Naive thymus-derived CD4-positive, alpha-beta T cell (primary cell): ENCODE measurements around the gene GSS. TPM values are rescaled to one million over a fixed set of nuclear protein-coding genes. Genes with fewer than 3 reads are reported as not detected.

Source experiments
- ATAC-seq: fragments of 150-1000 bp; cut with Tn5 transposase; 2 replicates; pipeline ENCODE4 v1.10.0; 2021; ENCODE audit warnings: mild to moderate bottlenecking, moderate library complexity
- CTCF ChIA-PET: fragments of 350-600 bp; sonication (Branson Sonifier 250); formaldehyde crosslinking; loops from one replicate; lab custom pipeline; 2021; ENCODE audit warnings: antibody characterized with exemption; lab: Charles Lee
- POLR2A ChIA-PET: fragments of 350-600 bp; sonication (Branson Sonifier 250); formaldehyde crosslinking; loops from one replicate; lab custom pipeline; 2021; ENCODE audit warnings: antibody characterized with exemption, inconsistent platforms; lab: Charles Lee
- DNase-seq, 9 donors: peaks; one replicate each; pipeline versions ENCODE4 v3.0.0 to v3.0.0-alpha.2; 2020 to 2022; ENCODE audit warnings: mixed read lengths in 1 of 9
- H3K27ac ChIP-seq: one replicate; pipeline ENCODE4 v1.7.0; 2013; ENCODE audit warnings: mild to moderate bottlenecking, low read depth, low read length, moderate library complexity
- H3K27me3 ChIP-seq, 2 donors: one replicate each; pipeline ENCODE4 v1.7.0; 2013; ENCODE audit warnings: low read length in 2 of 2, mild to moderate bottlenecking in 2 of 2, moderate library complexity in 2 of 2; ENCODE audit not compliant: control insufficient read depth in 2 of 2, insufficient read depth in 2 of 2
- H3K36me3 ChIP-seq, 3 experiments: 1 replicate in 2 of 3; 2 replicates in 1 of 3; pipeline ENCODE4 v1.7.0; 2013; ENCODE audit warnings: low read length in 3 of 3, mild to moderate bottlenecking in 3 of 3, moderate library complexity in 1 of 3; ENCODE audit not compliant: insufficient read depth in 3 of 3, control insufficient read depth in 2 of 3
- H3K4me1 ChIP-seq, 2 donors: one replicate each; pipeline ENCODE4 v1.7.0; 2013; ENCODE audit warnings: low read length in 2 of 2, mild to moderate bottlenecking in 2 of 2, moderate library complexity in 1 of 2; ENCODE audit not compliant: control insufficient read depth in 2 of 2, insufficient read depth in 2 of 2
- H3K4me3 ChIP-seq: 2 replicates; pipeline ENCODE4 v1.7.0; 2013; ENCODE audit warnings: mild to moderate bottlenecking, low read length
- H3K9me3 ChIP-seq, 3 experiments: 1 replicate in 2 of 3; 2 replicates in 1 of 3; pipeline ENCODE4 v1.7.0; 2013; ENCODE audit warnings: low read length in 3 of 3; ENCODE audit not compliant: control insufficient read depth in 2 of 3
- H3K27ac Mint-ChIP-seq, 9 donors: one replicate each; pipeline ENCODE4 v1.8.0; 2020 to 2022; ENCODE audit warnings: mixed read lengths in 9 of 9, mild to moderate bottlenecking in 8 of 9, moderate library complexity in 5 of 9, inconsistent platforms in 2 of 9
- H3K27me3 Mint-ChIP-seq, 5 donors: one replicate each; pipeline ENCODE4 v1.8.0; 2021 to 2022; ENCODE audit warnings: mixed read lengths in 5 of 5, mild to moderate bottlenecking in 1 of 5
- H3K36me3 Mint-ChIP-seq, 5 donors: one replicate each; pipeline ENCODE4 v1.8.0; 2020 to 2022; ENCODE audit warnings: mixed read lengths in 5 of 5, mild to moderate bottlenecking in 3 of 5, inconsistent platforms in 1 of 5
- H3K4me1 Mint-ChIP-seq, 7 donors: one replicate each; pipeline ENCODE4 v1.8.0; 2020 to 2022; ENCODE audit warnings: mixed read lengths in 7 of 7, mild to moderate bottlenecking in 3 of 7, inconsistent platforms in 1 of 7
- H3K4me3 Mint-ChIP-seq, 10 donors: one replicate each; pipeline ENCODE4 v1.8.0; 2020 to 2022; ENCODE audit warnings: mild to moderate bottlenecking in 10 of 10, mixed read lengths in 10 of 10, moderate library complexity in 6 of 10, inconsistent platforms in 2 of 10
- H3K9me3 Mint-ChIP-seq, 11 donors: one replicate each; pipeline ENCODE4 v1.8.0; 2020 to 2022; ENCODE audit warnings: mixed read lengths in 11 of 11, mild to moderate bottlenecking in 4 of 11, inconsistent platforms in 1 of 11, moderate library complexity in 1 of 11
- intact Hi-C, 2 donors: fragments of 100-400 bp; cut with micrococcal nuclease; formaldehyde crosslinking; loops; one replicate each; pipeline ENCODE4 v1.15.1; 2023
- polyA plus RNA-seq, 2 donors: library from polyadenylated mRNA; unstranded; fragments of 300-500 nt; fragmentation: Illumina TruSeq; gene quantifications; one replicate each; pipeline ENCODE4 v1.2.3, GENCODE V29; 2021
- total RNA-seq, 6 experiments: library from RNA in 5 of 6; stranded (reverse) in 5 of 6; gene quantifications; 1 replicate in 5 of 6; 2 replicates in 1 of 6; pipeline ENCODE4 v1.2.3 and lab custom pipeline; 2021 to 2026

Gene GSS
- total and polyA plus RNA-seq, 7 experiments from 2014 or later: 25.9 to 54.4 (median 35.5) TPM

DNA sequence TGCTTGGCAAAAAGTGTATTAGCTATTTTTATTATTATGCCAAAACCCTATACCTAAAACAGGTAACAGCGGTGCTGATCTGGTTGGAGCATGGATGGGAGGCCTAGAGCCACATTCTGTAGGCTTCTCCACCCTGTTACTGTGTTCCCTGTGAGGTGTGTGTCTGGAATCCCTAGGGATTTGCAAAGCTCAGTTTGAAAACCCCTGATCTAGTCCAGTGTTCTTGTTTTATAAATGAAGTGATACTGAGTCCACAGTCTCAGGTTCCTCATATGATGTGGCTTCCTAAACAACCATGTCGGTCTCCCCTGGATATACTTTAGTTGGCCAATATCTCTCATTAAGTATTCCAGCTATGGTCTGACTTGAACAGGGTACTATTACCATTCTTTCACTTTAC lies 62.9 kb downstream of the GSS start:
- H3K9me3 Mint-ChIP-seq: peaks cover 0 to 2% (median 0%) of the 10 kb centered on the region in 11 donors
- H3K4me3 Mint-ChIP-seq: peak overlapping the region in 1 of 10 donors; percentile 51
- CTCF ChIA-PET: interaction anchor here (0.6 kb wide), 2 partner anchors 17 to 818 kb away, joined by 3 to 6 read pairs; no protein-coding TSS in a partner anchor
- no peak for DNase-seq
- no peaks in the 10 kb centered on the region for H3K9me3 ChIP-seq
- H3K4me1 ChIP-seq: peaks cover 0 to 13% of the 10 kb centered on the region in 2 donors
- H3K27me3 Mint-ChIP-seq: peaks cover 0 to 3% (median 0%) of the 10 kb centered on the region in 5 donors
- no peaks in the 10 kb centered on the region for H3K36me3 ChIP-seq
- H3K36me3 Mint-ChIP-seq: peaks cover 0 to 26% (median 10%) of the 10 kb centered on the region in 5 donors
- no peak overlapping the region for H3K4me3 ChIP-seq
- H3K27me3 ChIP-seq: no peaks in the 10 kb centered on the region
- ATAC-seq: no peak
- no peak overlapping the region for H3K27ac ChIP-seq
- POLR2A ChIA-PET: no interaction called here
- H3K4me1 Mint-ChIP-seq: peaks cover 21 to 57% (median 43%) of the 10 kb centered on the region in 7 donors
- peak overlapping the region in 7 of 9 donors; percentile 20 to 87 (median 77) for H3K27ac Mint-ChIP-seq
- intact Hi-C loops: no loop called here

- peak overlapping the region in 8 of 9 donors; percentile 58 to 87 (median 78) for H3K27ac Mint-ChIP-seq
- peak overlapping the region; percentile 3 for H3K27ac ChIP-seq
- H3K36me3 Mint-ChIP-seq: peaks cover 0 to 26% (median 8%) of the 10 kb centered on the region in 5 donors
- peak in 4 of 9 donors; percentile 30 to 40 (median 38) for DNase-seq
- H3K9me3 Mint-ChIP-seq: peaks cover 0 to 2% (median 0%) of the 10 kb centered on the region in 11 donors
- no peak overlapping the region for H3K4me3 ChIP-seq
- intact Hi-C loops: loop anchor here in 1 of 2 donors (1.0 kb wide), 1 partner anchor 15 kb away; the partner anchor contains the start of gene ACSS2
- no peaks in the 10 kb centered on the region for H3K9me3 ChIP-seq
- H3K4me1 ChIP-seq: peaks cover 0 to 13% of the 10 kb centered on the region in 2 donors
- H3K4me3 Mint-ChIP-seq: peak overlapping the region in 6 of 10 donors; percentile 3 to 55 (median 45)
- no peaks in the 10 kb centered on the region for H3K27me3 ChIP-seq
- CTCF ChIA-PET: no interaction called here
- peaks cover 0 to 3% (median 0%) of the 10 kb centered on the region in 3 experiments for H3K36me3 ChIP-seq
- POLR2A ChIA-PET: interaction anchor here (1.0 kb wide), 1 partner anchor 19 kb away, joined by 3 read pairs; the partner anchor contains the start of gene GGT7
- H3K27me3 Mint-ChIP-seq: peaks cover 0 to 3% (median 0%) of the 10 kb centered on the region in 5 donors
- H3K4me1 Mint-ChIP-seq: peaks cover 19 to 55% (median 43%) of the 10 kb centered on the region in 7 donors
- peak; percentile 89 for ATAC-seq
Measured at GRCh38 chr20:34891166-34892062, 64.2 kb downstream of the GSS start.

GRCh38 chr20:34888468-34888867 lies 67.1 kb downstream of the GSS start:
- peaks cover 16 to 48% (median 43%) of the 10 kb centered on the region in 7 donors for H3K4me1 Mint-ChIP-seq
- DNase-seq (no peak), ATAC-seq (no peak)
- peak overlapping the region in 5 of 9 donors; percentile 0 to 14 (median 7) for H3K27ac Mint-ChIP-seq
- H3K27me3 Mint-ChIP-seq: peaks cover 0 to 3% (median 0%) of the 10 kb centered on the region in 5 donors
- H3K4me1 ChIP-seq: peaks cover 0 to 13% of the 10 kb centered on the region in 2 donors
- intact Hi-C loops: no loop called here
- no peaks in the 10 kb centered on the region for H3K27me3 ChIP-seq
- peaks cover 0 to 16% (median 0%) of the 10 kb centered on the region in 3 experiments for H3K36me3 ChIP-seq
- H3K36me3 Mint-ChIP-seq: peaks cover 0 to 30% (median 10%) of the 10 kb centered on the region in 5 donors
- H3K9me3 Mint-ChIP-seq: peaks cover 0 to 2% (median 0%) of the 10 kb centered on the region in 11 donors
- H3K4me3 ChIP-seq: no peak overlapping the region
- ChIA-PET CTCF (interaction anchor here (0.8 to 1.1 kb wide), 2 partner anchors 13 to 16 kb away, joined by 3 to 4 read pairs; partner anchors contain the start of gene GGT7), POLR2A (interaction anchor here (0.6 to 0.7 kb wide), 2 partner anchors 169 to 206 kb away, joined by 3 to 4 read pairs; no protein-coding TSS in a partner anchor)
- no peak overlapping the region for H3K27ac ChIP-seq
- H3K4me3 Mint-ChIP-seq: no peak overlapping the region
- no peaks in the 10 kb centered on the region for H3K9me3 ChIP-seq

DNA sequence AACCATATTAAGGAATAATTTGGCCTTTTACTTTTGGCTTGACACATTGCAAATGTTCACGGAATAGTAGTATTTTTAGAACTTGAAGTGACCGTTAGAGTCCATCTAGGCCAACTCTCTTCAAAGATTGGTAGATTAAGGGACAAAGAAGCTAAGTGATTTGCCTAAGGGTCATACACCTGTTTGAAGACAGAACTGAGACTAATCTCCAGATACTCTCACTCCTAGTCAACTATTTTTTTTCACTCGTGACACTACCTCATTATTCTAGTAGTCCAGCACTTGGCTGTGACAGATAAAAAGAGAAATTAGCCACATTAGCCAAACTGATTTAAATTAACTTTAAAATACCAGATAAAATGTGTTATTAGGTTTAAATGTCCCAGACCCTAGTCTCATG lies 68.6 kb downstream of the GSS start:
- H3K27ac ChIP-seq: no peak overlapping the region
- DNase-seq (no peak), ATAC-seq (no peak)
- H3K27me3 Mint-ChIP-seq: peaks cover 0 to 3% (median 0%) of the 10 kb centered on the region in 5 donors
- no peak overlapping the region for H3K27ac Mint-ChIP-seq
- H3K9me3 Mint-ChIP-seq: peaks cover 0 to 2% (median 0%) of the 10 kb centered on the region in 11 donors
- peaks cover 0 to 6% of the 10 kb centered on the region in 2 donors for H3K4me1 ChIP-seq
- H3K4me3 ChIP-seq: no peak overlapping the region
- peaks cover 13 to 48% (median 31%) of the 10 kb centered on the region in 7 donors for H3K4me1 Mint-ChIP-seq
- H3K36me3 Mint-ChIP-seq: peaks cover 0 to 40% (median 21%) of the 10 kb centered on the region in 5 donors
- POLR2A ChIA-PET: interaction anchor here (1.2 kb wide), 1 partner anchor 10 kb away, joined by 5 read pairs; no protein-coding TSS in a partner anchor
- H3K27me3 ChIP-seq: no peaks in the 10 kb centered on the region
- intact Hi-C loops: no loop called here
- H3K9me3 ChIP-seq: no peaks in the 10 kb centered on the region
- peaks cover 0 to 27% (median 0%) of the 10 kb centered on the region in 3 experiments for H3K36me3 ChIP-seq
- CTCF ChIA-PET: no interaction called here
- no peak overlapping the region for H3K4me3 Mint-ChIP-seq

DNA sequence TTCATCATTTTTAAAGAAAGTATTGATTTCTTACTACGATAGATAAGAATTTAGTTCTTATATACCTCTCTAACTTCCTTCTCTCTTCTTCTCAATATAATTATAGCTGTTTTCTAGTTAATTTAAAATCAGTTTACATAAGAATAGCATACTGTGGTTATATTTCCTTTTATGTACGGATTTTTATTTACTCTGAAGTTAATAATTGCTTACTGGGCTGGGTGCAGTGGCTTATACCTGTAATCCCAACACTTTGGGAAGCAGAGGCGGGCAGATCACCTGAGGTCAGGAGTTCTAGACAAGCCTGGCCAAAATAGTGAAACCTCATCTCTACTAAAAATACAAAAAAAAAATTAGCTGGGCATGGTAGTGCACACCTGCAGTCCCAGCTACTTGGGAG lies 69.5 kb downstream of the GSS start:
- Mint-ChIP-seq H3K4me3 (no peak overlapping the region), H3K9me3 (peaks cover 0 to 2% (median 0%) of the 10 kb centered on the region in 11 donors), H3K4me1 (peaks cover 10 to 45% (median 26%) of the 10 kb centered on the region in 7 donors), H3K27ac (peak overlapping the region in 1 of 9 donors; percentile 12), H3K36me3 (peaks cover 0 to 41% (median 26%) of the 10 kb centered on the region in 5 donors), H3K27me3 (peaks cover 0 to 3% (median 0%) of the 10 kb centered on the region in 5 donors)
- CTCF ChIA-PET: no interaction called here
- H3K36me3 ChIP-seq: peaks cover 0 to 27% (median 0%) of the 10 kb centered on the region in 3 experiments
- H3K4me3 ChIP-seq: no peak overlapping the region
- H3K4me1 ChIP-seq: no peaks in the 10 kb centered on the region
- intact Hi-C loops: no loop called here
- DNase-seq: no peak
- no peaks in the 10 kb centered on the region for H3K9me3 ChIP-seq
- no peaks in the 10 kb centered on the region for H3K27me3 ChIP-seq
- no peak overlapping the region for H3K27ac ChIP-seq
- POLR2A ChIA-PET: interaction anchor here (1.2 kb wide), 1 partner anchor 9 kb away, joined by 5 read pairs; no protein-coding TSS in a partner anchor
- no peak for ATAC-seq

DNA sequence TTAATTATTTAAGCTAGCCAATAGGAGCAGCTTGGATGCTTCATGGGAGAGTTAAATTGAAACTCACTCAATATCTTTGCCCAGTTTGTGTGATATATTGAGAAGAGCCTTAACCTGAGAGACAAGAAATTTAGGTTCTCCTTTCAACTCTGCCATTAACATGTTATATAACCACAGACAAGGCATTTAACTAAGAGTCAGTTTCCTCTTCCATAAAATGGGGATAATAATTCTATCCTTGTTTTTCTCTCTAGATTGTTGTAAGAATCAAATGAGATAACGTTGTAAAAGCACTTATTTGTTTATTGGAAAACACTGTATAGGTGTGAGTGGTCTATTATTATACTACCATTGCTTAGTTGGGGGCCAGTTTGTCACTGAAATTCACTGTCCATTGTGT lies 71.3 kb downstream of the GSS start:
- Mint-ChIP-seq H3K27ac (no peak overlapping the region), H3K4me1 (peaks cover 3 to 36% (median 12%) of the 10 kb centered on the region in 7 donors), H3K9me3 (peaks cover 0 to 2% (median 0%) of the 10 kb centered on the region in 11 donors), H3K4me3 (no peak overlapping the region), H3K36me3 (peaks cover 0 to 34% (median 25%) of the 10 kb centered on the region in 5 donors), H3K27me3 (peaks cover 0 to 3% (median 0%) of the 10 kb centered on the region in 5 donors)
- intact Hi-C loops: no loop called here
- Histone ChIP-seq H3K27me3 (no peaks in the 10 kb centered on the region), H3K4me1 (no peaks in the 10 kb centered on the region), H3K27ac (no peak overlapping the region), H3K9me3 (no peaks in the 10 kb centered on the region), H3K4me3 (no peak overlapping the region), H3K36me3 (peaks cover 0 to 27% (median 0%) of the 10 kb centered on the region in 3 experiments)
- ChIA-PET POLR2A (no interaction called here), CTCF (interaction anchor here (0.6 to 1.0 kb wide), 2 partner anchors 10 to 1337 kb away, joined by 3 read pairs; no protein-coding TSS in a partner anchor)
- ATAC-seq (no peak), DNase-seq (no peak)
